Glomerular visceral epithelial cell (primary cell): Measurements from ENCODE around the gene CLPSL2.

ENCODE experiments used
- DNase-seq: peaks from one replicate; pipeline ENCODE4 v3.0.0-alpha.2; 2016; ENCODE audit errors: extremely low spot score

Gene CLPSL2

DNA sequence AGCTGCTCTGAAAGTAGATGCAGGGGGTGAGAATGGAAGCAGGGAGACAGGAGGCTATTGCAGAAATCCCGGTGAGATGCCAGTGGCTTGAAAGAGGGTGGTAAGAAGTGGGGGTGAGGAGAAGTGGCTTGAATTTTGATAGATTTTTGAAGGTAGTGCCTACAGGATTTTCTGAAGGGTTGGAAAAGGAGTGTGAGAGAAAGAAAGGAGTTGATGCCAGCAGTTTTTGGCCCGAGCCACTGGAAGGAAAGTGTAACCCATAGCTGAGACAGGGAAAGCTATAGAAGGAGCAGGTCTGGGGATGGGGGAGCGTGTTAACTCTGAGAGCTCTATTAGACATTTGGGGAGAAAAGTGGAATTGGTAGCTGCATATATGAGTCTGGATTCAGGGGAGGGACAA lies 29.9 kb upstream of the CLPSL2 start:
- DNase-seq = no peak

DNA sequence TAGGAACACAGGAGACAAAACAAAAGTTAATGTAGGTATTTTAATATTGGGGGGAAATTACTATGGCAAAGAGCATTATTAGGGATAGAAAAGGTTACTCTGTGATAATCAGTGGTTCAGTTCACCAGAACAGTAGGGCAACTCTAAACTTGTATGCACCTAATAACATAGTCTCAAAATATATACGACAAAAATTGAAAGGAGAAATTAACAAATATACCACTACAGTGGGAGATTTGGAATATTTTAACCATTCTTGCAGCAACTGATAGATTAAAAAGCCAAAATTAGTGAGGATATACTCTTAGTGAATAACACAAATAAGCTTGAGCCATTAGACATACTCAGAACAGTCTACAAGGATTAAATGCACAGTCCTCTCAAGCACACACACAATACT lies 28.5 kb upstream of the CLPSL2 start:
- no peak for DNase-seq

DNA sequence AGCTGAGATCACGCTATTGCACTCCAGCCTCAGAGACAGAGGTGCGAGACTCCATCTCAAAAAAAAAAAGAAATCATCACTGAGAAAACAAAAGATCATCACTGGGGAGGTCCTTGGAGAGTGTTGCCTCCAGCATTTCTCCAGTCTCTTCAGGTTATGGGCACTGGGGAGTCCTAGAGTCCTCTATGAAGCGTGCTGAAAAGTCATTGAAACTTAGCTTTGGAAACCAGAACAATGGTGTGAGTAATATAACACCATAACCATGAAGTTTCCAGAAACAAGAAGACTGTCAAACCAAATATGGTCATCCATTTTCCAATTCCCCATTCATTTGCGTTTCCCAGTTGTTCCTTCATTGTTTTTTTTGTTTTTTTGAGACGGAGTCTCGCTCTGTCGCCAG lies 25.8 kb upstream of the CLPSL2 start:
- DNase-seq = no peak

DNA sequence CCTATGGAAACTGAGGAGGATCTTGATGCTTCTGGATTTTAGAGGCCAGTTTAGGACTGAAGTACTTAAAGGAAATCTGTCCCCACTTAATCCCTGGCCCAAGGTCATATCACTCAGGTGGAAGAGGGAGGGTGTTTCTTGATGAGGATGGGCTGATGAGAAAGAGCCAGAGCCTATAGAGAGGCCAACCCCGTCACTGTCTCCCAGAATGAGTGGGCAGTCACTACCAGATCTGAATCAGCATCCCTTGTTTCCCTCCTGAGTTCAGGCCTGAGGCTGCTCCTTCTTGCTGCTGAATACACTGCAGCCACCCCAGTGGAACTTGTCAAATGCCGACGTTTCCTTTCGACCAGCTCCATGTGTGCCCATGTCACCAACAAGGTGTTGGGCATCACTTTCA lies 24.8 kb upstream of the CLPSL2 start:
- DNase-seq = no peak

DNA sequence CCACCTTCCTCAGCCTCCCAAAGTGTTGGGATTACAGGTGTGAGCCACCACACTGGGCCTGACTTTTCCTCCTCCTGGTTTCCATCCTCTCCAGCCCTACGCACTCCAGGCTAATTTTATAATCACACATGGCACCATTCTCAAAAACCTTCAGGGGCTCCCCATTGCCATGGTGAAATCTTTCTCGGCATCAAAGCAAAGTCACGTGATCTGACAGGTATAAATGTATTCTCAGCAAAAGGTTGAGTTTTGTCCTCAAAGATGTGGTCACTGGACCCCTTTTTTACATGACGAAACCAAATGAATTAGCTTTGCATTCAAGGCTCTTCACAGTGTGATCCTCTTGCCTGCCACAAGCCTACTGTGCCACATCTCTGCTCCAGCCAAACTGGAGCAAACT lies 24.1 kb upstream of the CLPSL2 start:
- no peak for DNase-seq

DNA sequence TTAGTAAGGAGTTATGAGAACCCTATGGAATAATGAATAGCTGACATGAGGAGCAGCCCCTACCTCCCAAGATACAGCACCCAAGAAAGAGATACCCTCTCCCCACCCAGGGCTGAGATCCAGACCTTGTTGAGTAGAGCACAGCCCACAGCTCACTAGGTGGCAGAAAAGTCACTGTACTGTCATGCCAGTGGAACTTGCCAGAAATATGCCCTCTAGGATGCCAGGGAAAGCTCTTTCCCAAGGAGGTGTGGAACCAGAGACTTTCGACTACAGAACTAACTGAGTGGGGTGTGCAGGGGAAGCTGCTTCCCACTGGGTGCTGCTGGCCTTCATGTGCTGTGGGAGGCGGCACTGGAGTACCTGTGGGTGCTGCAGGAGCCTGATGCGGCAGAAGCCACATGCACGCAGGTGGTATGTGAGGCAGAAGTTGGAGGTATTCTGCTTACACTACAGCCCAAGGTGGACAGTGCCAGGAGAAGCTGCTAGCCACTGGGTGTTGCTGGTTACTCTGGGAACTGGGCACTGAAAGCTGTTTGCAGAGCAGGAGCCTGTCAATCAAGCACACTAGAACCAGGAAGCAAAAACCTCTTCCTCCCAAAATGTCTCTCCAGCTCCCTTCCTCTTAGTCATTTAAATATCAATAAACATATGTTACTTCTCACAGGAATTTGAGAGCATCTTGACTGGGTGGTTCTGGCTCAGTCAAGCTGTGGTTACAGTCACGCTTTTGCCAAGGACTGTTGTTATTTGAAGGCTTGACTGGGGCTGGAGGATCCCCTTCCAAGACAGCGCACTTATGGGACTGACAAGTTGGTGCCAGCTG lies 21.7 kb upstream of the CLPSL2 start:
- DNase-seq = no peak

DNA sequence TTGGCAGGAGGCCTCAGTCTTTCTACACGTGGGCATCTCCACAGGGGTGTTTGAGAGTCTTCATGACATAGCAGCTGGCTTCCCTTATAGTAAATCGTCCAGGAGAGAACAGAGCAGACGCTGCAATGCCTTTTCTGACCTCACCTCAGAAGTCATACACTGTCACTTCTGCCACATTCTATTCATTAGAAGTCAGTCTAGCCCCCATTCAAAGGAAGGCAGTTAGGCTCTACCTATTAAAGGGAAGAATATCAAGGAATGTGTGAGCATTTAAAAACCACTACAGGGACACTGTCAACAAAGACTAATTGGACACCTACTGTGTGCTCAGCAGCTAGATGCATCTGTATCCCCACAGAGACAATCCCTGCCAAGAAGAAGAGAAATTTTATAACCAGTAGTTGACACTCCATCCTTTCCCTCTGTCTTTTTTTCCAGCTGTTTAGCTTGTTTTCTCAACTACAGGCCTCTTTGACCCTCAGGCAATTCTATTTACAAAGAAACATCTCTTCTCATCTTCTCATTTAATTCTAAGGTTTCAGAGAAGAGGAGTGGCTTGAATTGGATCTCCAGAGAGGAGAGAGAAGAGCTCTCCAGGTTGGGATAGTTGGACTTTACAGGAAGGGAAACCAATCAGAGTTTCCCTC lies 21.0 kb upstream of the CLPSL2 start:
- no peak for DNase-seq

DNA sequence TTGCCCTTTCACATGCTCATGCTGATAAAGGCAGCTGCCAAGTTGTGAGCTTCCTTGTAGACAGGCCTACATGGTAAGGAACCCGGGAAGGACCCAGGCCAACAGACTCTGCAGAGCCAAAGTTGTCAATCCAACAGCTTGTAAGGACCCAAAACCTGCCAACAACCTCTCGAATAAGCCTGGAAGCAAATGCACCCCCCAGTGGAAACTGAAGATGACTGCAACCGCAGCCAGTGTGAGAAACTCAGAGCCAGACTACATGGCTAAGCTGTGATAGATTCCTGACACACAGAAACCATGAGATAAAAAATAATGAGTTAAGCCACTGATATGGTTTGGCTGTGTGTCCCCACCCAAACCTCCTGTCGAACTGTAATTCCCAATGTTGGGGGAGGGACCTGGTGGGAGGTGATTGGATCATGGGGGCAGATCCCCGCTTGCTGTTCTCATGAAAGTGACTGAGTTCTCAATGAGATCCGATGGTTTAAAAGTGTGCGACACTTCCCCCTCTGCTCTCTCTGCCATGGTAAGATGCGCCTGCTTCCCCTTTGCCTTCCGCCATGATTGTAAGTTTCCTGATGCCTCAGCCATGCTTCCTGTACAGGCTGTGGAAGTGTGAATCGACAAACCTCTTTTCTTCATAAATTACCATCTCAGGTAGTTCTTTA lies 18.8 kb upstream of the CLPSL2 start:
- peak; percentile 15 for DNase-seq

DNA sequence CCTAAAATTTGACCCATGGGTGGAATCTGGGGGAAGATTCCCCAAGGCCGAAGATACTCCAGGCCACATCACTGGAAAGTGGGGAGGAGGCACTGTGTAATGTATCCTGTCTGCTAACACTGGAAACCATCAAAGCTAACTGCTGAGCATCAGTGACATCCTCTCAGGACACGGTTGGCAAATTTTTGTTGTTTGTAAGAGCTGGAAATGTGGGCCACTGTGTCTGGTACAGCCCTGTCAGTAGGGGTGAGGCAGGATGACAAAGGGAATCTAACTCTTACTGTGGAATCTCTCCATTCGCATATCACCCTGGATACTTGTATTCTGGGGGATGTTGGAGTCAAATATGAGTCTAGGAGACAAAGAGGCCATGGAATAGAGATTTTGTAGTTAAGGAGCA lies 17.0 kb upstream of the CLPSL2 start:
- DNase-seq = no peak

DNA sequence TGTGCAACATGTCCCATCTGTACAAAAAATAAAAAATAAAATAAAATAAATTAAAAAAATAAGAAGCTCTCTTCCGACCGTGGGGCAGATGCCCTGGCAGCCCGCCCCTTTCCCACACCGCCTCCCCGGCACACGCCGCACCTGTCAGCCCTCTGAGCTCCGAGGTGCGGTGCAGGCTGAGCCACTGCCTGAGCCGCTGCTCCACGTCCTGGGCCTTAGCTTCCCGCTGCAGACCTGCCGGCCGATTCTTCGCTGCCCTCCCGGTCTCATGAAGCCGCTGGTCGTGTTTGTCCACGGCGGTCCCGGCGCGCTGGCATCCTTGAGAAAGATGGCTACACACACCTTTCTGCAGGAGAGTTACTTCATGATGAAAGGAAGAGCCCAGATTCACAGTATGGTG lies 10.7 kb upstream of the CLPSL2 start:
- no peak for DNase-seq

DNA sequence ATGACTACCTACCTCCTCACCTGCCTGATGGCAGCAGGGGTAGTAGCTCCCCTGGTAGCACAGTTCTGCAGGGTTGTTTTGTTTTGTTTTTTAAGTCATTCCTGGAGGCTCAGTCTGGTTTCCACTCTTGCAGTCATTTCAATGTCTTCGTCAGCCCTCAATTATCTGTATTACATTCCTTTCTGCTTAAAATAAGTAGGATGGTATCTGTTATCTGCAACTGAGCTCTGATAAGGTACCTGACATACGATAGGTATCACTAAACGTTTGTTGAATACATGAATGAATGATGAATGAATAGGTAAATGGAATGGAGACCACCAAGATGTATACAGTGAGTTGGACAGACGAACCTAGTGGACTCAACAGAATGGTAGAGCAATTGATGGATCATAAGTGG lies 7.2 kb upstream of the CLPSL2 start:
- DNase-seq = no peak

DNA sequence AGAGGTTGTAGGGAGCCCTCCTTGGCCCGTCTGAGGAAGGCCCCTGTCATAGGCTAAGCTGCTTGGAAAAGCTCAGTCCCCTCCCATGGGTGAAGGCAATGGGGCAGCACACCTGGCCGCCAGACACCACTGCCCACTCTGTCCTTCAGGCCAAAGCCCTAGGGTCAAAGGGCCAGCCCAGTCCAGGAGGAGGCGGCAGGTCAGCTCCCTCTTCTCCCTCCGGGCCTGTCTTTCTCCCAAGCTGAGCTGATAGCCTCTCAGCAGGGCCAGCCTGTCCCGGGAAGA lies 5.1 kb upstream of the CLPSL2 start:
- no peak for DNase-seq

DNA sequence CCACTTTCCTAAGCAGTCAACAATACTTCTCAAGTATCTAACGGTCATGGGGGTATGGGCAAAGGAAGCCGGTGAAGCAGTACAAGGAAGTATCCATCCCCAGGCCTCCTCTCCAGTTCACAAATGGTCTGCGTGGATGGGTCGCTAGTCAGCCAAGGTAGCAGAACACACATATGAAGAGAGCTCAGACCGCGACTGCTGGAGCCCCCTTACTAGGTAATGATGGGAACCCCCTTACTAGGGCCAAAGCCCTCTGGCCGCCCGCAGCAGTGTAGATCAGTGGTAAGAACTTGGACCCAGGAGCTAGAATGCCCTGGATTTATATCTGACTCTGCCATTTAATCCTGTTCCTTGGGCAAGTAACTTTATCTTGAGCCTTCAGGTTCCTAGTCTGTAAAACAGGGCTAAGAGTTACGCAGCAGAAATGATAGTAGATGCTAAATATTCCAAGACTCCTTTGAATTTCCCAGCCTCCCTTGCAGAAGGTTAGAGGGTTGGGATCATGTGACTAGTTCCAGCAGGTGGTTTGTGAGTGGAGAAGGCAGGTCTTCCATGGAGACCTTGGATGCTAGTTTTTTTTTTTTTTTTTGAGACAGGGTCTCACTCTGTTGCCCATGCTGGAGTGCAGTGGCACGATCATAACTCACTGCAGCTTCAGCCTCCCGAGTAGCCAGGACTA lies 2.1 kb upstream of the CLPSL2 start:
- DNase-seq = no peak

DNA sequence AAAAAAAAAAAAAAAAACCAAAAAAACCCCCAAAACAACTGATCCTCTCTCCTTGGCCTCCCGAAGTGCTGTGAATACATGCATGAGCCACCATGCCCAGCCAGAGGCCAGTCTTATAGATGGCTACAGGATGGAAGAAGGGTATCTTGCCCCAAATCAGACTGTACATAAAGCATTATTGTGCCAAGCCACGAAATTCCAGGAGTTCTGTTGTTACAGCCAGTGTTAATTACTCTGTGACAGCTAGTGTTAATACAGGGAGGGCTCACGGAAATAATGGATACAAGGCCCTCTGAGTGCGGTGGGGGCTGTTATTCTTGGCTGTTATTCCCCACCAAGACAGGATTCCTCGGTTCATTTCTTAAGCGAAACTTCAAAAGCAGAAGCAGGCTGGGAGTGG lies 1.4 kb upstream of the CLPSL2 start:
- no peak for DNase-seq

DNA sequence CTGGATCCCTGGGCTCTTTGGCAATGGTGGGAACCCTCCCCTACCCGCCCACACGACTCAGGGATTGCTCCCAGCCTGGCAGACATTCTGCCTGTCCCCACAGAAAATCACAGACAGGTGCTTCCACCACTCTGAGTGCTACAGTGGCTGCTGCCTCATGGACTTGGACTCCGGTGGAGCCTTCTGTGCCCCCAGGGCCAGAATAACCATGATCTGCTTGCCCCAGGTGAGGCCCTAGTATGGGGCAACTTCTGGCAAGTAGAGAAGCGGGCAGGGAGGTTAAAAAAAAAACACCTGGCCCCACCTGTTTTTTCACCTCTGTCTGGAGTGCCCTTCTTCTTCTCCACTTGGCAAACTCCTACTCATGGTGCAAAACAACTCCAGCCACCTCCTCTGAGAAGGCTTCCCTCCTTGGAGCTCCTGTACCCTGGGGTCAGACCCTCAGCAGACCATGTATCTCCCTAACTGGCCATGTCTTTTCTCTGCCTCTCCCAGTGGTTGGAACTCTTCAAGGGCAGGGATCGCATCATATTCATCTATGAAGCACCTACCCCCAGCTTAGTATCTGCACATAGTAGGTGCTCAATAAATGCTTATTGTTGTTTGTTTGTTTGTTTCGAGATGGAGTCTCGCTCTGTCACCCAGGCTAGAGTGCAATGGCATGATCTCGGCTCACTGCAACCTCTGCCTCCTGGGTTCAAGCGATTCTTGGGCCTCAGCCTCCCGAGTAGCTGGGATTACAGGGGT lies 1.1 kb downstream of the CLPSL2 start:
- DNase-seq = no peak

DNA sequence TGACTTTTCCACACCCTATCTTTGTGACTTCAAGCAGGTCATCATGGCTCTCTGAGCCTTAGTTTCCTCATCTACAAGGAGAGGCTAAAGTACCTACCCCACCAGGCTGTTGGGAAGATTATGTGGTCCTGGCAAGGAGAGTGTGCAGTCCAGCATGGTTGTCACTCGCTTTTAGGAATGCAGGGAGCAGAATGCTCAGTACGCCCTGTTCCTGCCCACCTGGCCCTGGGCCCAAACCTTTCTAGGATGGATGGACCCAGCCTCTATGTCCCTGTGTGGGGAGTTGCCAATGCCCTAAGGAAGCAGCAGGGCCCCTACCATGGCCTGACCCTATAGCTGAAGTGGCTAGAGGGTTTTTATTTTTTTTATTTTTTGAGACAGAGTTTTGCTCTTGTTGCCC lies 2.0 kb downstream of the CLPSL2 start:
- DNase-seq = no peak

DNA sequence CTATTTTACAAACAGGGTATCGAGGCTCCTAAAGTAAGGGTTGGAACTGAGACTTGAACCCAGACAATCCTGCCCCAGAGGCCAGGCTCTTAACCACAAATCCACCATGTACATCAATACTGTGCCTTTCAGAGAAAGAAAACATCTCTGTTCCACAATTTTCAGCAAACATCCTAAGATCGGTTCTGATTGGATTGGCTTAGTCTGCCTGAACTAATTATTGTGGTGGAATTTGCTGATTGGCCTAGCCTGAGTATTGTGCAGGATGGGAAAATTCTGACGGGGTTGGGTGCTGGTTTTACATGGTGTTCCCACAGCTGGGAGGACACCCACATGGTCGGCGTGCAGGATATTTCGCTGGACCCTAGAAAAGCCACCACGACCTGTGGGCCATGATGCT lies 4.3 kb downstream of the CLPSL2 start, which contains the start of gene CLPSL1:
CLPSL1 (plus strand) TSS at position 301 of the 400 bp plus-strand sequence; CDS start at position 393, 92 bp downstream.
- DNase-seq = no peak

DNA sequence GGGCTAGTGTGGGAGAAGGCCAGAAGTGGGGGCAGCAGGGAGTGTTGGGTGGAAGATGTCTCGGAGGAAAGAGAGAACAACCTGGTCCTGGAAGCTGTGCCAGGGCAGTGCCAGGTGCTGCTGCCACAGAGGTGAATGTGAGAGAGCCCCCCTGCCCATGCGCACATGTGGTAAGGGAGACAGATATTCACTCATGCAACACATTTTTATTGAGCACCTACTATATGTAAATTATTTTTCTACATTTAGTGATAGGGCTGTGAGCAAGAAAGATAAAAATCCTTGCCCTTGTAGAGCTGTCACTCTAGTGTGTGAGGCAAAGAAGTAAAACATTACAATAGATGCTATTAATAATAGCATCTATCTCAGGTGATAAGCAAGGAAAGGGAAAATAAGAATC lies 4.9 kb downstream of the CLPSL2 start:
- no peak for DNase-seq

DNA sequence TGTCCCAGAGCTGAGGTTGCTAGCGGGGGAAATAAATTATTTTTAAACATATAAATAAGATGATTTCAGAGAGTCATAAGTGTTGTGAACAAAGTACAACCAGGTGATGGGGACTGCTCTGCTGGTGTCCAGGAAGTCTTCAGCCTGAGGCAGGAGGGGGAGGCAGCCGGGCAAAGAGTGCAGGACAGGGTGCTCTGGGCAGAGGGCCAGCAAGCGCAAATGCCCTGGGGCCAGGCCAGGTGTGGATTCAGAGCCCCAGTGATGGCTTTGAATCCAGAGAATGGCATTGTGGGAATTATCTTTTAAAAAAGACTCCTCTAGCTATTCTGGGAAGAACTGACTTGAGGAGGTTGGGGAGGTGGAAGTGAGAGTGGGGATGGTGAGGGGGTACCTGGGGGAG lies 6.0 kb downstream of the CLPSL2 start:
- no peak for DNase-seq

DNA sequence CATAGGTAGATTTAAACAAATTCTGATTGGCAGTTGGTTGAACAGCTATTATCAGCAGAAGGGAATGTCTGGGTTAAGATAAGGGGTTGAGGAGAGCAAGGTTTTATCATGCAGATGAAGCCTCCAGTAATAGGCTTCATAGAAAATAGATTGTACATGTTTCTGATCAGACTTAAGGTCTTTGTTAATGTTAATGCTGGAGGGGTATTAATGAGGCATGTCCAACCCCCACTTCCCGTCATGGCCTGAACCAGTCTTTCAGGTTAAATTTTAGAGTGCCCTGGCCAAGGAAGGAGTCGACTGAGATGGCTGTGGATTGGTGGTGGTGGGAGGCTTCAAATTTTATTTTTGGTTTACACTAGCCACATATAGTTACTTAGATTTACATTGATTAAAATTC lies 7.8 kb downstream of the CLPSL2 start:
- DNase-seq = no peak

DNA sequence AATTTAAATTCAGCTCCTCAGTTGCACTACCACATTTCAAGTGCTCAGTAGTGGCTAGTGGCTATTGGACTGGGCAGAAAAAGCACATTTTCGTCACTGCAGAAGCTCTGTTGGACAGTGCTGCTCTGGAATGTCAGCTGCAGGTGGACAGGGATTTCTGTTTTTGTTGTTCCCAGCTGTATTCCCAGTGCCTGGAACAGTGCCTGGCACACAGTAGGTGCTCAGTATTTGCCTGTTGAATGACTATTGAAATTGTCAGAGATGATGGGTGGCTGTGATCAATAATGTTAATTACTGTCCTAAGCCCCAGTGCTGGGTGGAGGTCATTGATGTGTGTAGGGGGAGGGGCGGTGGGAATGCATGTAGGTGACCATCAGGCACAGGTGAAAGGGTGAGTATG lies 9.9 kb downstream of the CLPSL2 start:
- no peak for DNase-seq

DNA sequence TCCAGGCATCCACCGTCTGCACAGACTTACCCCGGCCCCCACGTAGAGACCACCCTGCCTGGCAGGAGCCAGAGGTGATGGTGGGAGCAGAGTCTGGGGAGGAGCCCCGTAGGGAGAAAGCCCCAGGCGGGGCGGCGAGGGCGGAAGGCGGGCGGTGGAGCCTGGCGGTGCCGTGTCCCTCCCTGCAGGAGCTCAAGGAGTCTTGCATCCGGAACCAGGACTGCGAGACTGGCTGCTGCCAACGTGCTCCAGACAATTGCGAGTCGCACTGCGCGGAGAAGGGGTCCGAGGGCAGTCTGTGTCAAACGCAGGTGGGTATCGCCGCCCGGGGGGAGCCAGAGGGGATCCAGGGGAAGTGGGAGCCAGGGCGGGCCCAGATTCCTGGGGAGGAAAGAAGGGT lies 10.4 kb downstream of the CLPSL2 start:
- no peak for DNase-seq
